Measurements from ENCODE around the gene BPIFB3.

DNA sequence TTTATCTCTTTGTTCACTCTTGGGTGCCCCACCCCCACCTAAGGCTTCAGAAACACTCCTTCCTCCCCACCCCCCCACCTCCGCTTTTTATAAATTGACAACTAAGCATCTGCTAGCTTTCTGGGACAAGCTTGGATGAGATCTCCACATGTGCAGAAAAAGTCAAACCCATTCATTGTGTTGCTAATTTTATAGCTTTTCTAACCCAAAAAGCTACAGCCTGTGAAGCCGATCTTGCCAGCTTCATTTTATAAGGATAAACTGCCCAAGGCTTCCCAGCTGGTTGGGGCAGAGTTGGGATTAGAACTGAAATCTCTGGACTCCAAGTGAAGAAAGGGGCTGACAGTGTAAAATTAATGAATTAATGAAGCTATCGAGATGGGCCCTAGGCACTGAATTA lies 49.9 kb downstream of the BPIFB3 start:
- TF ChIP-seq, protein P1, sequence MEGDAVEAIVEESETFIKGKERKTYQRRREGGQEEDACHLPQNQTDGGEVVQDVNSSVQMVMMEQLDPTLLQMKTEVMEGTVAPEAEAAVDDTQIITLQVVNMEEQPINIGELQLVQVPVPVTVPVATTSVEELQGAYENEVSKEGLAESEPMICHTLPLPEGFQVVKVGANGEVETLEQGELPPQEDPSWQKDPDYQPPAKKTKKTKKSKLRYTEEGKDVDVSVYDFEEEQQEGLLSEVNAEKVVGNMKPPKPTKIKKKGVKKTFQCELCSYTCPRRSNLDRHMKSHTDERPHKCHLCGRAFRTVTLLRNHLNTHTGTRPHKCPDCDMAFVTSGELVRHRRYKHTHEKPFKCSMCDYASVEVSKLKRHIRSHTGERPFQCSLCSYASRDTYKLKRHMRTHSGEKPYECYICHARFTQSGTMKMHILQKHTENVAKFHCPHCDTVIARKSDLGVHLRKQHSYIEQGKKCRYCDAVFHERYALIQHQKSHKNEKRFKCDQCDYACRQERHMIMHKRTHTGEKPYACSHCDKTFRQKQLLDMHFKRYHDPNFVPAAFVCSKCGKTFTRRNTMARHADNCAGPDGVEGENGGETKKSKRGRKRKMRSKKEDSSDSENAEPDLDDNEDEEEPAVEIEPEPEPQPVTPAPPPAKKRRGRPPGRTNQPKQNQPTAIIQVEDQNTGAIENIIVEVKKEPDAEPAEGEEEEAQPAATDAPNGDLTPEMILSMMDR (conservative IDR thresholded peaks at IDR 0.05; ENCODE audit: low read depth in 2 of 2), result no peak
- TF ChIP-seq EZH2phosphoT487 (IDR thresholded peaks at IDR 0.05; ENCODE audit: unreplicated experiment), result no peak

All from GM23338 (cell line).